HG03439 (cell line): ENCODE results near the gene RAP1B.
"Not testable (repeated sequence)": the region's sequence is repeated elsewhere in the genome, so short reads cannot be mapped to it uniquely, and the experiment has no call there.

Experiments
- ATAC-seq: cut with Tn5 transposase; IDR thresholded peaks from one replicate; pipeline ENCODE4 v1.9.1; 2021; ENCODE audit warnings: mild to moderate bottlenecking, moderate library complexity; ENCODE audit not compliant: unreplicated experiment

Gene RAP1B

DNA sequence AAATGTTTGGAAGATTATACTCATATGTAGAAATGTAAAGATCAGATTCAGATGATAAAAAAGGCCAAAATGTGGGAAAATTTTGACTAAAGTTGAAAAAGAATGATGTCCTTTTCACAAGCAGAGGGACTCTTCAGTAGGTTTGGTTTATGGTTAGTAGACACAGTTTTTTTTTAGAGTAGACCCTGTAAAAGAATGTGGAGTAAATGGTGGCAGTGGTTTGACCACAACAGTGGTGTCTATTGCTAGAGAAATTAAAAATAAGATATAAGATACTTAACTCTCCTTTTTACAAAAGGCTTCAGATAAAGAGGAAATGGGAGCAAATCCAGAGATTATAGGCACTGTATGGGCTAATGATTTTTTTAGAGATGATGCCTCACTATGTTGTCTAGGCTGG, 21.8 kb downstream of the RAP1B start:
- ATAC-seq, result no peak

- no peak for ATAC-seq
Observed at GRCh38 chr12:68633614-68634558, 23.2 kb downstream of the RAP1B start.

GRCh38 chr12:68636268-68636667, 25.6 kb downstream of the RAP1B start:
- ATAC-seq, result no peak

GRCh38 chr12:68637439-68637838, 26.7 kb downstream of the RAP1B start:
- not testable (repeated sequence) for ATAC-seq

- ATAC-seq, result no peak
Observed at GRCh38 chr12:68638171-68638570, 27.5 kb downstream of the RAP1B start.

GRCh38 chr12:68638721-68639395, 28.2 kb downstream of the RAP1B start:
- no peak for ATAC-seq

- no peak for ATAC-seq
Observed at GRCh38 chr12:68639396-68639767, 28.7 kb downstream of the RAP1B start.

GRCh38 chr12:68641138-68641537, 30.4 kb downstream of the RAP1B start:
- ATAC-seq, result peak; percentile 85

GRCh38 chr12:68646484-68646883, 35.8 kb downstream of the RAP1B start:
- ATAC-seq, result no peak

- no peak for ATAC-seq
Observed at GRCh38 chr12:68647507-68647906, 36.8 kb downstream of the RAP1B start.

GRCh38 chr12:68648179-68648578, 37.5 kb downstream of the RAP1B start:
- no peak for ATAC-seq

GRCh38 chr12:68665016-68665569, 54.4 kb downstream of the RAP1B start:
- ATAC-seq, result no peak

- ATAC-seq, result no peak
Observed at GRCh38 chr12:68667291-68667690, 56.6 kb downstream of the RAP1B start.

DNA sequence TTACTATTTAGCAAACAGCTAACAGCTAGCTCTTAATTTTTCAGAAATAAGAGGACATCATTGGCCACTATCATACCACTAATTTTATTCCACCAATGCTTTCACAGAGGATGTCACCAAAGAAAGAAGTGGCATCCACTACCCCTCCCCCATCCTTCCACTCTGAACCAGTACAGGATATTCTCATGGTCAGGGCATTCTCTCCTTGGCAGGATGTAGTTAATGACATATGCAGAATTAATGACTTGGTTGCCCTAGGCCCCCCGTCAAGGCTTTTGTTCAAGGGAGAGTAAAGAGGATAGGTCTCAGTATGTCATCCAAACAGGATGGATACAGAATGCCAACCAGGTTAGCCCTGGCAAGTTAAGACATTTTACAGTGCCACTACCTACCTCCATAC, 57.2 kb downstream of the RAP1B start:
- no peak for ATAC-seq

DNA sequence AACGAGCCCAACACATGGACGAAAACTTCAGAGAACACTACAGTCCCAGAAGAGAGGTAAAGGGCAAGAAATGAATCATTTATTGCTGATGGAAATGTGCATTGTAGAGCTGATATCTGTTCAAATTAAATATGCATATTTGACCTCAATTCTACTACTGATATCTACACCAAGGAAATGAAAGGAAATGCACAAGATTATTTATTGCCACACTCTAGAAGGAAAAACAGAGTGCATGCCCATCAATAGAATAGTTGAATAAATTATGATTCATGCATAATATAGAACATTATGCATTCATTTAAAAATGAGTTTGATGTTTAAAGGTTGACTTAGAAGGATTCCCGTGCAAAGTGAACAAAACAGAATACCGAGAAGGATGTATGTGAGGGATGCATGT, 60.5 kb downstream of the RAP1B start:
- no peak for ATAC-seq

GRCh38 chr12:68673788-68674187, 63.1 kb downstream of the RAP1B start:
- ATAC-seq, result no peak

GRCh38 chr12:68674376-68674775, 63.7 kb downstream of the RAP1B start:
- no peak for ATAC-seq

DNA sequence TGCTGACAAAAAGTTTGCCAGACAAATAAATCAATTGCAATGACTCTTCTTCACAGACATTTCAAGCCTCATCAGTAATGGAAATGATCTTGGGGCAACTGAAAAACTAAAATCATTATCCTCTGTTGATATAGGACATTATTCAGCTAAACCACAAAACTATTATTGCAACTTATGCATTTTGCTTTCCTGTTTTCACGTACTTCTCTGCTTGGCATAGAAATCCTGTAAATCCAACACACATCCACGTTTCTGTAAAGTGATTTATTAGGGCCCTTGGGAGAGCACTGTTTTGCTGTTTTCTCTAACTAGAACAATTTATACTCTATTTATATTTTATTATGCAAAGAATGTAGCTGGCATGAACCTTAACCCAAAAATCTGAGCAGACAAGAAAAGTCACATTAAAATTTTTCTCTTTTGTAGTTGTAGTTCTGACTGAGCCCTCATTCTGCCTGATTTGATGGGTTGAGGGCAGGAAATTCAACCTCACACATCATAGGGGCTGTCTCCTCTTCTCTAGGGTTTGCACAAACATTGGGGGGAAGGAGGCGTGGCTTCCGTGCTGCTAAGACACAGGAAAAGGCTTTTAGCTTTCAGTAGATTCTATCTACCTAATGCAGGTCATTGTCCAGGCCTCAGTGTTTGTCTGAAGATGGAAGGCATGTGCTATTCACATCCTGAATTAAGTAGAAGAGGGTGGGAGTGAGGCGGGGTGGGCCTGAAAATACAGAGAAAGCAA, 64.6 kb downstream of the RAP1B start:
- no peak for ATAC-seq

- ATAC-seq, result not testable (repeated sequence)
Observed at GRCh38 chr12:68676854-68677253, 66.2 kb downstream of the RAP1B start.

DNA sequence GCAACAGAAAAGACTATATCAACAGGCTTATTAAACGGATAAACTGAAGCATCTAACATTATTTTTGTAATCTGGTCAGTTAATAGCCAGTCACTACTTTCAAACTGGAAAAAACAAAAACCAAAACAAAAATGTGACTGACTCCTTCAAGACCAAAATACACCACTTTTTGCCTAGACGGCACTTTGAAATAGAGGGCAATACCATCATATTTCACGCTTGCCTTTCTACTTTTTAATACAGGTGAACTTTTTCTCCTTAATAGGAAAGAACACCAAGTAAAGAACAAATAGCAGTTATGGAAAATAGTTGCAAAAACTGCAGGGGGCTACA, 75.5 kb downstream of the RAP1B start:
- no peak for ATAC-seq
